ENCODE data around the gene PRDM10. TPM values are rescaled to one million over a fixed set of nuclear protein-coding genes. Genes with fewer than 3 reads are reported as not detected.

The PRDM10 gene
- total RNA-seq, 2 experiments from 2014 or later = 8.2 to 9.6 TPM

DNA sequence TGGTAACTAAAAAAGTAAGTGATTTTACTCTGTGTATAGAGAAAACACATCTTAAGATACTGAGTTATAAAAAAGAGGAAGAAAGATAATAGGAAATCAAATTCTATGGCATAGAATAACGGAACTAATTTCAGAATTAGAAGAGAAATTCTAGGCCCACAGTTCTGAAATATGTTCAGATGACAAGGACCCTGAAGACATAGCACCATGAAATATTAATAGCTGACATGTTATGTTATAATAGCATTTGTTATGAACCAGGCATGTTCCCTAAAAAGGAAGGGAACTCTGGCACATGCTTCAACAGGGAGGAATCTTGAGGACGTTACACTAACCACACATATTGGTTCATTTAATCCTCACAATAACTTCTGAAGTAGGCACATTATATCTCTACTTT, 32.7 kb downstream of the PRDM10 start:
- TF ChIP-seq, protein P1, sequence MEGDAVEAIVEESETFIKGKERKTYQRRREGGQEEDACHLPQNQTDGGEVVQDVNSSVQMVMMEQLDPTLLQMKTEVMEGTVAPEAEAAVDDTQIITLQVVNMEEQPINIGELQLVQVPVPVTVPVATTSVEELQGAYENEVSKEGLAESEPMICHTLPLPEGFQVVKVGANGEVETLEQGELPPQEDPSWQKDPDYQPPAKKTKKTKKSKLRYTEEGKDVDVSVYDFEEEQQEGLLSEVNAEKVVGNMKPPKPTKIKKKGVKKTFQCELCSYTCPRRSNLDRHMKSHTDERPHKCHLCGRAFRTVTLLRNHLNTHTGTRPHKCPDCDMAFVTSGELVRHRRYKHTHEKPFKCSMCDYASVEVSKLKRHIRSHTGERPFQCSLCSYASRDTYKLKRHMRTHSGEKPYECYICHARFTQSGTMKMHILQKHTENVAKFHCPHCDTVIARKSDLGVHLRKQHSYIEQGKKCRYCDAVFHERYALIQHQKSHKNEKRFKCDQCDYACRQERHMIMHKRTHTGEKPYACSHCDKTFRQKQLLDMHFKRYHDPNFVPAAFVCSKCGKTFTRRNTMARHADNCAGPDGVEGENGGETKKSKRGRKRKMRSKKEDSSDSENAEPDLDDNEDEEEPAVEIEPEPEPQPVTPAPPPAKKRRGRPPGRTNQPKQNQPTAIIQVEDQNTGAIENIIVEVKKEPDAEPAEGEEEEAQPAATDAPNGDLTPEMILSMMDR (IDR thresholded peaks at IDR 0.05) = no peak
- Histone ChIP-seq H3K27me3 (ENCODE audit: control insufficient read depth in 1 of 2, insufficient read depth in 2 of 2, low read length in 2 of 2) (no peaks in the 10 kb centered on the region), H3K4me3 (ENCODE audit: low read length) (no peak overlapping the region), H3K27ac (ENCODE audit: low read depth in 1 of 2, low read length in 2 of 2) (no peak overlapping the region), H3K9me3 (ENCODE audit: control insufficient read depth in 1 of 2, insufficient read depth in 1 of 2, low read length in 2 of 2) (no peaks in the 10 kb centered on the region), H3K4me1 (ENCODE audit: insufficient read depth, low read length) (peaks cover 2% of the 10 kb centered on the region), H3K36me3 (ENCODE audit: insufficient read depth, low read length) (peaks cover 4% of the 10 kb centered on the region)
- ChIA-PET POLR2A (no interaction called here), CTCF (no interaction called here)
- H3K36me3 Mint-ChIP-seq (ENCODE audit: low read depth) = no peaks in the 10 kb centered on the region
- H3K4me3 Mint-ChIP-seq = no peak overlapping the region
- H3K4me1 Mint-ChIP-seq (ENCODE audit: low read depth) = peaks cover 9% of the 10 kb centered on the region
- H3K27me3 Mint-ChIP-seq = no peaks in the 10 kb centered on the region
- intact Hi-C loops (cut with DNase I, micrococcal nuclease) = no loop called here
- DNase-seq (no peak), ATAC-seq (ENCODE audit: poor library complexity) (no peak)
- no peak overlapping the region for H3K27ac Mint-ChIP-seq
- H3K9me3 Mint-ChIP-seq = no peaks in the 10 kb centered on the region

DNA sequence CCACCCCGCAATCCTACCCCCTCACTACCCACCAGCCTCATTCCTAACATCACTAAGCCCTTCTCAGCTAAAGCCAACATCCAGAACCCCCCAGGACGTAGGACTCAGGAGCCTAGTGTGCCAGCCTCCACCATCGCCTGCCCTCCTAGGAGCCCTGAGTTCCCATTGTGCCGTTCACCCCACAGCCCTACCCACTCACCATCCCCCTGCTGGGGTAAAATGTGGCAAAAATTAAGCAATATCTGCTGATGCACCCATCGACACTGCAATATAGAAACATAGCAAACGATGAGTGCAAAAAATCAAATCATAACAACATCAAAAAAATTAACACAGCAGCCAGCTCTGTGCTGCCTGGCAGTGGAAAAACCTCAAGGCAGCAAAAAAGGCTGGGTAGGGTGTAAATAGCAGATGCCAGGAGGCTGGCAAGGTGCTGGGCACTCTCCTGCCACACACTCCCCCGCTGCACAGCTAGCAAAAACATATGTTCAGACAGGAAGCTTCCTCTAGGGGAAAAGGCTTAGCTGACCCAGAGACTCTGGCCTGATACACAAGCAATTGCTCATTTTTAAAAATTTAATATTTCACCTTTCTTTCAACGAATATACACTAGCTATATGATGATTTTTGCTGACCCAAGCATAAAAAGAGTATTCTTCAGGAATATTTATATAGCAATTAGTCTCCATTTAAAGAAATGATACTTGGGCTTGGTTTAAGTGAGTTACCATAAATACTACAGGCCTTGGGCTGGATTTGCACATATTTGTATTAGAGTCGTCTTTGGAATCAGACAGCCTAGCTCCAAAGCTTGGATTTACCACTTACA, 33.8 kb downstream of the PRDM10 start:
- Mint-ChIP-seq H3K9me3 (no peaks in the 10 kb centered on the region), H3K27ac (no peak overlapping the region), H3K36me3 (ENCODE audit: low read depth) (no peaks in the 10 kb centered on the region), H3K4me3 (no peak overlapping the region), H3K27me3 (no peaks in the 10 kb centered on the region), H3K4me1 (ENCODE audit: low read depth) (peaks cover 9% of the 10 kb centered on the region)
- H3K4me1 ChIP-seq (ENCODE audit: insufficient read depth, low read length) = peaks cover 2% of the 10 kb centered on the region
- intact Hi-C loops (cut with DNase I, micrococcal nuclease) = no loop called here
- H3K27me3 ChIP-seq (ENCODE audit: control insufficient read depth in 1 of 2, insufficient read depth in 2 of 2, low read length in 2 of 2) = no peaks in the 10 kb centered on the region
- DNase-seq = no peak
- H3K27ac ChIP-seq (ENCODE audit: low read depth in 1 of 2, low read length in 2 of 2) = no peak overlapping the region
- CTCF ChIA-PET = no interaction called here
- no peak for ATAC-seq (ENCODE audit: poor library complexity)
- H3K9me3 ChIP-seq (ENCODE audit: control insufficient read depth in 1 of 2, insufficient read depth in 1 of 2, low read length in 2 of 2) = no peaks in the 10 kb centered on the region
- POLR2A ChIA-PET = interaction anchor here (2.4 kb wide), 1 partner anchor 33 kb away, joined by 6 read pairs; the partner anchor contains the start of gene PRDM10
- peaks cover 4% of the 10 kb centered on the region for H3K36me3 ChIP-seq (ENCODE audit: insufficient read depth, low read length)
- no peak overlapping the region for H3K4me3 ChIP-seq (ENCODE audit: low read length)
- TF ChIP-seq, protein P1 (IDR thresholded peaks at IDR 0.05) = no peak

DNA sequence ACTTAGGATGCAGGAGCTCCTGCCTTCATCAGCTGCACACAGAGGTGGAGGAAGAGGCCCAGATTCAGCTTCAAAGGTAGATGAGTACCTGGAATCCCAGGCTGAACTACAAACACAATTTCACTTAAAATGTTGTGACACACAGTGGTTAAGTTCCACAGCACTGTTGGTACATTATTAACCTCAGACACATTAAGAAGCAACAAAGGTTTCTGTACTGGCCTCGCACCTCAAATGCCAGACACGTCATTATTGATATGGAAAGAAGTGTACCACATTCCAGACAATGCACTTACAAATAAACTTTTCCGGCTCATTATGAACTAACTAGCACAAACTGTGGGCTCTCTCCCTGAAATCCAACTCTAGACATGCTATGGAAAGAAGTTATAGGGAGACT, 34.6 kb downstream of the PRDM10 start:
- TF ChIP-seq, protein P1 (IDR thresholded peaks at IDR 0.05) = no peak
- H3K4me1 Mint-ChIP-seq (ENCODE audit: low read depth) = peaks cover 5% of the 10 kb centered on the region
- DNase-seq (no peak), ATAC-seq (ENCODE audit: poor library complexity) (no peak)
- Histone ChIP-seq H3K4me1 (ENCODE audit: insufficient read depth, low read length) (peaks cover 2% of the 10 kb centered on the region), H3K27me3 (ENCODE audit: control insufficient read depth in 1 of 2, insufficient read depth in 2 of 2, low read length in 2 of 2) (no peaks in the 10 kb centered on the region), H3K4me3 (ENCODE audit: low read length) (no peak overlapping the region), H3K27ac (ENCODE audit: low read depth in 1 of 2, low read length in 2 of 2) (no peak overlapping the region), H3K36me3 (ENCODE audit: insufficient read depth, low read length) (peaks cover 4% of the 10 kb centered on the region), H3K9me3 (ENCODE audit: control insufficient read depth in 1 of 2, insufficient read depth in 1 of 2, low read length in 2 of 2) (no peaks in the 10 kb centered on the region)
- no peaks in the 10 kb centered on the region for H3K36me3 Mint-ChIP-seq (ENCODE audit: low read depth)
- CTCF ChIA-PET = no interaction called here
- H3K27me3 Mint-ChIP-seq = no peaks in the 10 kb centered on the region
- H3K9me3 Mint-ChIP-seq = no peaks in the 10 kb centered on the region
- POLR2A ChIA-PET = interaction anchor here (2.4 kb wide), 1 partner anchor 34 kb away, joined by 6 read pairs; the partner anchor contains the start of gene PRDM10
- H3K4me3 Mint-ChIP-seq = no peak overlapping the region
- no peak overlapping the region for H3K27ac Mint-ChIP-seq
- intact Hi-C loops (cut with DNase I, micrococcal nuclease) = no loop called here

Data from CD4-positive, alpha-beta T cell (primary cell).